Activated B cell treated with CpG ODN at 0.5 μM for 24 hours (primary cell): ENCODE results near the gene TMEM213. TPM values are rescaled to one million over a fixed set of nuclear protein-coding genes. Genes with fewer than 3 reads are reported as not detected.

Experiments
- ATAC-seq: fragments of 200-7000 bp; cut with Tn5 transposase; one replicate; pipeline ENCODE4 v1.10.0; 2021; ENCODE audit warnings: low read depth, mild to moderate bottlenecking, moderate library complexity
- CTCF ChIA-PET: fragments of 350-600 bp; sonication (Branson Sonifier 250); formaldehyde crosslinking; loops from one replicate; lab custom pipeline; 2021; ENCODE audit warnings: antibody characterized with exemption; lab: Charles Lee
- POLR2A ChIA-PET: fragments of 350-600 bp; sonication (Branson Sonifier 250); formaldehyde crosslinking; loops from one replicate; lab custom pipeline; 2021; ENCODE audit warnings: antibody characterized with exemption; lab: Charles Lee
- DNase-seq: peaks from one replicate; pipeline ENCODE4 v3.0.0; 2022
- H3K27ac Mint-ChIP-seq: one replicate; pipeline ENCODE4 v1.8.0; 2020; ENCODE audit warnings: mixed read lengths
- H3K27me3 Mint-ChIP-seq: one replicate; pipeline ENCODE4 v1.8.0; 2021; ENCODE audit warnings: mixed read lengths
- H3K36me3 Mint-ChIP-seq: one replicate; pipeline ENCODE4 v1.8.0; 2021; ENCODE audit warnings: low read depth, mixed read lengths
- H3K4me1 Mint-ChIP-seq: one replicate; pipeline ENCODE4 v1.8.0; 2021; ENCODE audit warnings: mixed read lengths
- H3K4me3 Mint-ChIP-seq: one replicate; pipeline ENCODE4 v1.8.0; 2020; ENCODE audit warnings: mild to moderate bottlenecking, mixed read lengths
- H3K9me3 Mint-ChIP-seq: one replicate; pipeline ENCODE4 v1.8.0; 2020; ENCODE audit warnings: mixed read lengths
- intact Hi-C: fragments of 100-400 bp; cut with micrococcal nuclease; formaldehyde crosslinking; loops from one replicate; pipeline ENCODE4 v1.15.1; 2024
- total RNA-seq: library from RNA; stranded (reverse); gene quantifications from 2 replicates; pipeline ENCODE4 v1.2.3, GENCODE V29; 2022
- TF ChIP-seq, protein P1 (sequence below): fragments of 200-600 bp; IDR thresholded peaks from one replicate; pipeline ENCODE4 v1.8.0; 2022; ENCODE audit warnings: antibody characterized with exemption, mild to moderate bottlenecking

Gene TMEM213
- total RNA-seq, 1 donor from 2014 or later = not detected

DNA sequence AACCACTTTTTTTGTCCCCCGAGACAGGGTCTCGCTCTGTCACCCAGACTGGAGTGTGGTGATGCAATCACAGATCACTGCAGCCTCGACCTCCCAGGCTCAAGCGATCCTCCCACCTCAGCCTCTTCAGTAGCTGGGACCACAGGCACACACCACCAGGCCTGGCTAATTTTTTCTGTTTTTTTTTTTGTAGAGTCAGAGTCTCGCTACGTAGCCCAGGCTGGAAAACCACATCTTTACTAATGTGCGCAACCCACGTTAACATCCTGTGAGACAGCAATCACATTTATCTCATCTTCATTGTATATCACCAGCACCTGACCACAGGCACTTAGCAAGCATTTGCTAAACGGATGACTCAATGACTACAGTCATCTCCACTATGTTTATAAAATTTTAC, 78.0 kb downstream of the TMEM213 start:
- intact Hi-C loops = no loop called here
- DNase-seq (no peak), ATAC-seq (no peak)
- H3K4me3 Mint-ChIP-seq = no peak overlapping the region
- TF ChIP-seq, protein P1, sequence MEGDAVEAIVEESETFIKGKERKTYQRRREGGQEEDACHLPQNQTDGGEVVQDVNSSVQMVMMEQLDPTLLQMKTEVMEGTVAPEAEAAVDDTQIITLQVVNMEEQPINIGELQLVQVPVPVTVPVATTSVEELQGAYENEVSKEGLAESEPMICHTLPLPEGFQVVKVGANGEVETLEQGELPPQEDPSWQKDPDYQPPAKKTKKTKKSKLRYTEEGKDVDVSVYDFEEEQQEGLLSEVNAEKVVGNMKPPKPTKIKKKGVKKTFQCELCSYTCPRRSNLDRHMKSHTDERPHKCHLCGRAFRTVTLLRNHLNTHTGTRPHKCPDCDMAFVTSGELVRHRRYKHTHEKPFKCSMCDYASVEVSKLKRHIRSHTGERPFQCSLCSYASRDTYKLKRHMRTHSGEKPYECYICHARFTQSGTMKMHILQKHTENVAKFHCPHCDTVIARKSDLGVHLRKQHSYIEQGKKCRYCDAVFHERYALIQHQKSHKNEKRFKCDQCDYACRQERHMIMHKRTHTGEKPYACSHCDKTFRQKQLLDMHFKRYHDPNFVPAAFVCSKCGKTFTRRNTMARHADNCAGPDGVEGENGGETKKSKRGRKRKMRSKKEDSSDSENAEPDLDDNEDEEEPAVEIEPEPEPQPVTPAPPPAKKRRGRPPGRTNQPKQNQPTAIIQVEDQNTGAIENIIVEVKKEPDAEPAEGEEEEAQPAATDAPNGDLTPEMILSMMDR = no peak
- no peaks in the 10 kb centered on the region for H3K9me3 Mint-ChIP-seq
- peaks cover 4% of the 10 kb centered on the region for H3K27me3 Mint-ChIP-seq
- no peak overlapping the region for H3K27ac Mint-ChIP-seq
- ChIA-PET CTCF (interaction anchor here (1.5 kb wide), 1 partner anchor 11 kb away, joined by 4 read pairs; no protein-coding TSS in a partner anchor), POLR2A (no interaction called here)
- no peaks in the 10 kb centered on the region for H3K4me1 Mint-ChIP-seq
- H3K36me3 Mint-ChIP-seq = no peaks in the 10 kb centered on the region

DNA sequence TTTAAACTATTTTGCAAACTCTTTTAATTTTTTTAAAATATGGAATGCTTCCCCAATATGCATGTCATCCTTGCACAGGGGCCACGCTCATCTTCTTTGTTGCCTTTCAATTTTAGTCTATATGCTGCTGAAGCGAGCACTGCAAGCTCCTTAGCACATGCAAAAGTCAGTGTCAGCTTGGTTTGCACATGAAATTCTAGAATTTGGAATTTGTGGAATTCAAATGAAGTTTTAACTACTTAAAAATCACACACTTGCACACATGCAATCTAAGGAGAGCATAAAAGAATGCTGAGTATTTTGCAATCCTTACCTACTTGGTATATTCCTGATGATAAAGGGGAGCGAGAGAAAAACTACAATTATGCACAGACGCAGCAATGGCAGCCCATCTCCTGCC, 78.5 kb downstream of the TMEM213 start:
- H3K36me3 Mint-ChIP-seq = no peaks in the 10 kb centered on the region
- POLR2A ChIA-PET = no interaction called here
- DNase-seq (no peak), ATAC-seq (no peak)
- H3K4me1 Mint-ChIP-seq = no peaks in the 10 kb centered on the region
- peaks cover under 1% of the 10 kb centered on the region for H3K27me3 Mint-ChIP-seq
- no peaks in the 10 kb centered on the region for H3K9me3 Mint-ChIP-seq
- intact Hi-C loops = no loop called here
- CTCF ChIA-PET = interaction anchor here (1.5 kb wide), 1 partner anchor 10 kb away, joined by 4 read pairs; no protein-coding TSS in a partner anchor
- H3K4me3 Mint-ChIP-seq = no peak overlapping the region
- H3K27ac Mint-ChIP-seq = no peak overlapping the region
- TF ChIP-seq, protein P1 = no peak

DNA sequence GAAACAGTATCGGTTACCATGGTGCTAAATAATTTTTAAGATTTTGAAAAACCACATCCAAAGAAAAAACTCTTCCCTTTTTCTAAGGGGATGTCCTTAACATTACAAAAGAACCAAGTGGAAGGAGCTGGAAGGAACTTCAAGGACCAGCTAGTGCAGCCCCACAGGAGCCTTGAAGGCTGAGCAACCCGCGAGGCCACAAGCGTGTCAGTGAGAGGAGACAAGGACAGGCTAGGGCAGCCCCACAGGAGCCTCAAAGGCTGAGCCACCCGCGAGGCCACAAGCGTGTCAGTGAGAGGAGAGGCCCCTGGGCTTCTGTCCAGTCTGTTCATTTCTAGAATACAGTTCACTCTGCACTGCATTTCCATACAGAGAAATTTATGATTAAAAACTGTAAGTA, 80.3 kb downstream of the TMEM213 start:
- ChIA-PET POLR2A (no interaction called here), CTCF (no interaction called here)
- TF ChIP-seq, protein P1 = no peak
- Mint-ChIP-seq H3K27me3 (no peaks in the 10 kb centered on the region), H3K36me3 (no peaks in the 10 kb centered on the region), H3K4me1 (no peaks in the 10 kb centered on the region), H3K4me3 (no peak overlapping the region), H3K9me3 (no peaks in the 10 kb centered on the region), H3K27ac (no peak overlapping the region)
- ATAC-seq (no peak), DNase-seq (no peak)
- intact Hi-C loops = no loop called here

DNA sequence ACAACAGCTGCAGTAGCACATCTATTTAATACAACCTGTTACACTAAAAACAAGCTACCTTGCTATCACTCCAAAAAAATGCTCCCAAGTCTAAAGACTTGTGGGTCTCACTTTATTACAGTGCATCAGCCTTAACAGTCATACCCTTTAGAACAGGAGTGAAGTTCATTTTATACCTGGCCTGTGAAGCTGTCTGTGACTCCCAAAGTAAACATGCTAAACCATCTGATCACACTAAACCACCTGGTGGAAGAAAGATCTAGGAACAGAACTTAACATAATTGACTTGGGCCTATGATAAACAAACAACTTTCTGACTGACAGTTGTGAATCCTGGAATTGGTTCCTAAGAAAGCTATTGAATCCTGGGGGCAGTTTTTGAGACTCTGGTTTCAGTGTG, 81.1 kb downstream of the TMEM213 start:
- DNase-seq (no peak), ATAC-seq (no peak)
- Mint-ChIP-seq H3K9me3 (no peaks in the 10 kb centered on the region), H3K4me1 (no peaks in the 10 kb centered on the region), H3K4me3 (no peak overlapping the region), H3K36me3 (no peaks in the 10 kb centered on the region), H3K27ac (no peak overlapping the region), H3K27me3 (no peaks in the 10 kb centered on the region)
- intact Hi-C loops = no loop called here
- POLR2A ChIA-PET = no interaction called here
- TF ChIP-seq, protein P1 = no peak
- CTCF ChIA-PET = no interaction called here

DNA sequence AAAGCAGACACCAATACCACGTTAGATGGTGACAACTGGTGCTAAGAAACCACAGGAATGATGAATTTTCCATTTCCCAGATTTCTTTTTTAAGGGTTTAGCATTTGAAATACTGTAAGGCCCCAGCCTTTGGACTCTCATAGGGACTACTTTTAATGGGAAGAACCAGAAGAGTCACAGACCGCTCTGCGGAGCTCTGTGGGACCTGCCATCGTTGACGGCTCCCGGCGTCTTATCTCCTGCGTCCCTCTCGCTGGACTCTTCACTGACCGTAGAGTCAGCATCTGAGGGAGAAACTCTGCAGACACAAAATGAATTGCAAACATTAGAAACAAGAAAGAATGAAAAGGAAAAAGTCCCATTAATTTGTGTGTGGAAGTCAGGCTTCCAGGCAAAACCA, 81.6 kb downstream of the TMEM213 start:
- ATAC-seq (no peak), DNase-seq (no peak)
- no peaks in the 10 kb centered on the region for H3K9me3 Mint-ChIP-seq
- CTCF ChIA-PET = no interaction called here
- no peaks in the 10 kb centered on the region for H3K4me1 Mint-ChIP-seq
- H3K27ac Mint-ChIP-seq = no peak overlapping the region
- no peak overlapping the region for H3K4me3 Mint-ChIP-seq
- intact Hi-C loops = no loop called here
- TF ChIP-seq, protein P1 = no peak
- POLR2A ChIA-PET = no interaction called here
- H3K36me3 Mint-ChIP-seq = no peaks in the 10 kb centered on the region
- no peaks in the 10 kb centered on the region for H3K27me3 Mint-ChIP-seq
